Subcutaneous adipose tissue (tissue), 4 donors: ENCODE measurements around the gene KIAA1328. TPM values are rescaled to one million over a fixed set of nuclear protein-coding genes. Genes with fewer than 3 reads are reported as not detected.

Source experiments
- CTCF ChIP-seq: fragments of 450-650 bp; IDR thresholded peaks from one replicate; pipeline ENCODE4 v1.5.1; 2016; ENCODE audit warnings: low read depth, mild to moderate bottlenecking, control low read depth, antibody characterized with exemption, moderate library complexity
- total RNA-seq, 4 donors: library from RNA; depleted of rRNA; stranded (reverse); fragments of >200 nt; gene quantifications; one replicate each; pipeline ENCODE4 v1.1.0, GENCODE V29; 2016

Gene KIAA1328
- total RNA-seq, 4 donors from 2014 or later = 15.0 to 22.8 (median 18.9) TPM

DNA sequence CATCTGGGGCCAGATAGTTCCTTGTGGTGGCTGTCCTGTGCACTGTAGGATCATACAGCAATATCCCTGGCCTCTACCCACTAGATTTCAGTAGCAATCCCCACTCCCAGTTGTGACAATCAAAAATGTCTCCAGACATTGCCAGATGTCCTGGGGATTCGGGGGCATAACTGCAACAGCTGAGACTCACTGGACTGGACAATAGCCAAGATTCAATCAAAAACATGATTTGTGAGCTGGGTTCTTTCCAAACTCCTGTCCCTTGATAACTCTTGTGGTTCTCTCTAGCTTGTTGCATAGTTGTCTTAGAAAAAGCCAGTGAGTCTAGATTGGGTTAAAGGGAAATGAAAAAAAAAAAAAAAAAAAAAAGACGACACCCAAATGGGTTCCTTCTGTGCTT, 443.3 kb downstream of the KIAA1328 start:
- TF ChIP-seq CTCF = no peak

DNA sequence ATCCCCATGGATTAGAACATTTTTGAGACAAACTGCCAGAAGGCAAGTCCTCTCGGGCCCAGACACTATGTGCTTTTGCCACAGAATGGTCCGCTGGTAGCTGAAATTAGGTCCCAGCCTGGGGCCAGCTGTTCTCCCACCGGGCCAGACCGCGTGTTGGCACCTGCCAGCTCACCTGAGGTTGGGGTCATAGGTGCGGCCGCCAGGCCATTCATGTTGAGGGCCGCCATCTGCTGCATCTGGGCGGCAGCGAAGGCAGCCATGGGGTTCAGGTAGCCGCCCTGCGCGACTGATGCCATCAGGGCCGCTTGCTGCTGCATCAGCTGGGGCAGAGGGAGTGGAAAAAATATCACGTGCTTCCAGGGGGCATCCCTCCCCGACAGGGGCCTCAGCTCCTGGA, 443.9 kb downstream of the KIAA1328 start:
- no peak for TF ChIP-seq CTCF

DNA sequence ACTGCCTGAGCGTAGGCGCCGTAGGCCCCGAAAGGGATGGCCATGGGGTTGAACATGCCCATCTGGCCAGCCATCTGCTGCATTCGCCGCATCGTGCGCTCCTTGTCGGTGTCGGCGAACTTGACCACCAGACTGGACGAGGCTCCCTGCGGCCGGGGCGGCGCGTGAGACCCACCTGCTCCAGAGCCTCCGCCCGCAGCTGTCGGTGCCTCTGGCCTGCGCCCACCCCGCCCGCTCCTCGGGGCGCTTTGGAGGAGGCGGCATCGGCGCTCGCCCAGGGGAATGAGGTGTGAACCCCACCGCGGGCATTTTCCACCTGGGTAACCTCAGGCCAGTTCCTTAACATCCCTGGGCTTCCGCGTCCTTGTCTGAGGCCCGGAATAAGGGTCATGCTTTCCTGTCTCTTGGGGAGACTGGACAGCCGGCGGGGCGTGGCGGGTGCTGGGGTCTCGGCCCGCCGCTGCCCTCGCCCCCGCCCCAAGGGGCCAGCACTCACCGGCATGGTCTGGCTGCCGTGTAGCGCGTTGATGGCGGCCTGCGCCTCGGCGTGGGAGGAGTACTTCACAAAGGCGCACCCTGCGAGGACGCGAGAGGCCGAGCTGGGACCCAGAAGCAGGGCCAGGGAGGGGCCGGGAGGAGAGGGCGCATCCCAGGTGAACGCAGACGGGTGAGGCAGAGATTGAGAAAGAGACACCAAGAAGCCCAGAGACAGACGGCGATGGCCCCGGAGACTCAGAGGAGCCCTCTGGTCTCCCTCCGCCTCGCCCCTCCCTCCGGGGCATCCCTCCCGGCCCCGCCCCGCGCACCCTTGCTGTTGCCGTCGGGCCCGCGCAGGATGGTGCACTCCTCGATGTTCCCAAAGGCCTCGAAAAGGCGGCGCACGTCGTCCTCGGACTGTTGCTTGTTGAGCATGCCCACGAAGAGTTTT, 445.6 kb downstream of the KIAA1328 start:
- TF ChIP-seq CTCF = no peak

- TF ChIP-seq CTCF = no peak
These were observed 446.4 kb downstream of the KIAA1328 start for GRCh38 chr18:37275237-37275741.

GRCh38 chr18:37276111-37276890, 447.4 kb downstream of the KIAA1328 start:
- TF ChIP-seq CTCF = no peak

DNA sequence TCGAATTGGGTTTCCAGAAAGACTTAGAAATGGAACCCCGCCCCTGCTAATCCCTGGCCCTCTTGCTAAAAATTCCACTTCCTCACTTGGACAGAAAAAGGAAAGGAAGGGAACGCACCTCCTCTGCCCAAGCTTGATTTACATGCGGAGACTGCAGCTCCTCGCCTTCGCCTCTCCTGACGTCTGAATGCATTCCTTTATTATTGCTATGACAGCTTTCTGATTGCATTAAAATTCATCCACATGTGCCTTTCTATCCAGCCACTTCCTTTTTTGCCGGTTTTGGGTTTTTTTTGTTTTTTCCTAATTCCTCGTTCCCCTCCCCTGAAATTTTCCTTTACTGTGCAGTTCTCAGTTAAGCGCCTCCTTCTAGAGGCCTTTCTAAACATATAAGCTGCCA, 448.9 kb downstream of the KIAA1328 start:
- TF ChIP-seq CTCF = no peak

Other genes starting within 250 kb of the KIAA1328 start
- gene TPGS2, start 125 bp upstream of the KIAA1328 start, total RNA-seq = 100 to 1,000 TPM in 3 of 4 donors, 10 to 100 TPM in 1; 80.2 to 161 (median 118) TPM